Measurements from ENCODE around the gene KCNH1.
"Not testable (repeated sequence)": the region's sequence is repeated elsewhere in the genome, so short reads cannot be mapped to it uniquely, and the experiment has no call there.

The KCNH1 gene

DNA sequence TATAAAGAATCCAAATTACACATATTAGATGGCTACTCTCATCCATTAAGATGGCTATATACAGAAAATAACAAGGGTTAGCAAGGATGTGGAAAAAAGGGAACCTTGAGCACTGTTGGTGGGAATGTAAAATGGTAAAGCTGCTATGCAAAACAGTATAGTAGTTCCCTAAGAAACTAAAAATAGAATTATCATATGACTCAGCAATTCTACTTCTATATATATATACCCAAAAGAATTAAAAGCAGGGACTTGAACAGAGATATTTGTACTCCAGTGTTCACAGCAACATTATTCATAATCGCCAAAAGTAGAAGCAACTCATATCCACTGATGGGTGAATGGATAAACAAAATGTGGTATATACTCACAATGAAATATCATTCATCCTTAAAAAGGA lies 126.1 kb downstream of the KCNH1 start:
- no peak for DNase-seq (ENCODE audit: low read depth)

DNA sequence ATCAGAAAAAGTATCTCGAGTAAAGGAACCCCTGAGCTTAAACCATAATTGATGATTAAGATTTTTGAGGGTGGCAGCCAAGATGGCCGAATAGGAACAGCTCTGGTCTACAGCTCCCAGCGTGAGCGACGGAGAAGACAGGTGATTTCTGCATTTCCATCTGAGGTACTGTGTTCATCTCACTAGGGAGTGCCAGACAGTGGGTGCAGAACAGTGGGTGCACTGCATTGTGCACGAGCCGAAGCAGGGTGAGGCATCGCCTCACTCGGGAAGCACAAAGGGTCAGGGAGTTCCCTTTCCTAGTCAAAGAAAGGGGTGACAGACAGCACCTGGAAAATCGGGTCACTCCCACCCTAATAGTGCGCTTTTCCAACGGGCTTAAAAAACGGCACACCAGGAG lies 138.0 kb downstream of the KCNH1 start:
- not testable (repeated sequence) for DNase-seq (ENCODE audit: low read depth)

DNA sequence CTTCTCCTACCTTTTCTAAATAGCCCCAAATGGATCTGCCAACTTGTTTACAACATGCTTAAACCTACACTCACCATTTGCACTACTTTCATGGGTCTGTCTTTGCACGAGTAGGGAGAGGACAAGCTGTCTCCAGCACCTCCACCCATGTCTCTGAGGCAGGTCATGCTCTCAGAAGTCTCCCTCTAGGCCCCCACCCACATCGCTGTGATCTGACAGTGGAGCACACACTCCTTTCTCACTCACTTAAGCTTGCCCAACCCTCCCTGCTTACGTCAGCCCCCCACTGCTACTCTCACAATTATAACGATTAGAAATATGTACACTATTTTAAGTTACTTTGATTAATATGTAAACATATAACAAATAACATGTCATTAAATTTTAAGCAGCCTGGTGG lies 141.1 kb downstream of the KCNH1 start:
- DNase-seq (ENCODE audit: low read depth): no peak

DNA sequence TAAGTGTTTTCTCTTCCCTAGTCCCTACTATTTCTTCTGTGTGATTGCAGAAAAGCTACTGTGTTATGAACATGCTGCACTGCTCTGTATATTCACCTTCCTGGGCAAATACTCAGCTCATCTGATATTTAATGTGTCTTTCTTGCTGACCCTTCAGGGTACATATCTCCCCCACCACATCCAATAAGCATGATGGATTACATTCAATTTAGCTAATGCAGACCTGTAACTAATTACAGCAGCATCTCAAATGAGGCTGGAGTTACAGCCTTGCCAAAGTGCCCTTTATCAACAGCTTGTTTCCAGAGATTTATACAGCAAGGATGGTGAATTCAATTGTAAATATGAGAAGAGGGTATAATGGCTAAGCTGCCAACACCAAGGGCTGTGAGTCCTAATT lies 144.0 kb downstream of the KCNH1 start:
- no peak for DNase-seq (ENCODE audit: low read depth)

DNA sequence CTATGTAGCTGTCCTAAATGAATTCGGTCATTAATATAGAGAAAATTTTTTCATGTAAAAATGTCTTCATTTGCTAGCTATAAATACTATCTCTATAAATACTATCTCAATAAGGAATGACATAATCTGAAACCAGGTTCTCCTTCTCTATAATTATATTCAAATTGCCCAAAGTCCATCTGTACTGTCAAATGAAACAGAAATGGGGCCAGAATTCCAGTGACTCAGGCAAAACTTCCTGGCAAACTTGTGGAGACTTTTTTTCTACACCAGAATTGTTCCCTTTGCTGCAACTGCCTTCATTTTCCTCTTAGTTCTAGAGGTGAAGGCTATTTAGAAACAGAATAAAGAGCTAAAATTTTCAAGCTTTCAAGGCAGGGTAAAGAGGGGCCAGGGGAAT lies 152.5 kb downstream of the KCNH1 start:
- no peak for DNase-seq (ENCODE audit: low read depth)

DNA sequence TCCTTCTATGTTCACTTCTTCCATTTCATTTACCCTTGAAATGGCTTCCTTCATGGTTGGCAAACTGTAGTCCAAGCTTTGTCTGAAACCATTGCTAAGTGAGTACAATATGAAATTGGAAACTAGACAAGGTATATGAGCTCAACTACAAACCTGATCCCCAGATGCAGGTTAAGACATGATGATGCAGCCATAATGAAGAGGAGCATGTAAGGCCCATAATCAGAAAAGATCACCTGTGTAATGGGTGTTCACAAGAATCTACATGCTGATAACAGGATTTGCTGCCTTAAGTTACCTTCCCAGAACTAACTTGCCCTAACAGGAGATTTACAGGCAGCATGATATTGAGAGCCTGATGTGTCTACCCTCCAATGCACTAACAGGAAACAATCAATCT lies 153.9 kb downstream of the KCNH1 start:
- no peak for DNase-seq (ENCODE audit: low read depth)

DNA sequence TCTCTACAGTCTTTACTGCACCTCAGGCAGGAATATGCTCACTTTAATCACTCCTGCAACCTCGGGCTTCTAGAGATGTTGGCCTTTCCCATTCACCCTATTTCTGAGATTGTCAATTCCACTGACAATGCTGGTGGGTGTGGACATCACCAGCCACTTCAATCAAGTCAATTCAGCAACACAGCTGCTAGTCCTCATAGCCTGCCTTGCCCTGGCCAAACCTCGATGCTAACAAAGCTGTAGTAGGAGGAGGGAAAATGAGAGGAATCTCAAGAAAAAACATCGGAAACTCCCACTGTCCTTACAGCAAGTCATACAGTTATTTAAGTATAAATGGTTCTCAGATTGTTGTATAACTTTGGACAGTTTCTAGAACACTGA lies 155.0 kb downstream of the KCNH1 start:
- DNase-seq (ENCODE audit: low read depth): no peak

DNA sequence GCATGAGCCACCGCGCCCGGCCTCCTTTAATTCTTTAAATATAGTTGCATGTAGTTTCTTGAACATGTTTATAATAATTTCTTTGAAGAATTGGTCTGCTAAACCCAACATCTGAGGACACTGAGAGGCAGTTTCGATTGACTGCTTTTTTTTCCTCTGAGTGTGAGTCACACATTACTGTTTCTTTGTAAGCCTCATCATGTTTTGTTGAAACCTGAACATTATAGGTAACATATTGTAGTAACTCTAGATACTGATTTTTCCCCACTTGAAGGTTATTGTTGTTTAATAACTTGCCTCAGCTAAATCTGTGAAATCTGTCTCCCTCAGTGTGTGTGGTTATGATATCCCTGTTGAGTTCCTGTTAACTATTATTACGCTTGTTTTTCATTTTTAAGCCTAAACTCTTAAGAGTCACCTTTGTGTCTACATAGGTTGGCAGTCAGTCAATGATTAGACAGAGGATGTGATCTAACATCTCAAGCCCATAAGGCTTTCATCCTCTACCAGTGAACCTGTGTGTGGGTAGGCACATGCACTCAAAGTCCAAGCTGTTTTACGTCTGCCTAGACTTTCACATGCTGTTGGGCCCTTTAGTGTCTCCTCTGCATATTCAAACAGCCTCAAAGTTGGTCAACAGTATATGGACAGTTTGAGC lies 155.5 kb downstream of the KCNH1 start:
- no peak for DNase-seq (ENCODE audit: low read depth)

DNA sequence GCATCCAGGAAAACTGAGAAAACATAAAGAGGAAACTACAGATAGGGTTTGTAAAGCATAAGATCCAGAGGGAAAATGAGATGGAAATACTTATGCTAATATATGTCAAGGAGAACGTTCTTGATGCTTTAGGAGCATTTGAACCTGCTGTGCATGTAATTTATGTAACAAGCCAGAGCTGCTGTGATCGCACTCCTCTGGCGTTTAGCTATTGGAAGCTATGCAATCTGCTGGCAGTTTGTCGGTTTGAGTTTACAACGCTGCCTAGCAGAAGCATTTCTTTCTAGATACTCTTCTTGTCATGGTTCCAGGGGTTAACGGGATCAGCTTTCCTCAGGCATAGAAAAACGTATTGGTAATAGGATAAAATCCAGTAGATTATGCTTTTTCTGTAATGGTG lies 182.7 kb downstream of the KCNH1 start:
- no peak for DNase-seq (ENCODE audit: low read depth)

DNA sequence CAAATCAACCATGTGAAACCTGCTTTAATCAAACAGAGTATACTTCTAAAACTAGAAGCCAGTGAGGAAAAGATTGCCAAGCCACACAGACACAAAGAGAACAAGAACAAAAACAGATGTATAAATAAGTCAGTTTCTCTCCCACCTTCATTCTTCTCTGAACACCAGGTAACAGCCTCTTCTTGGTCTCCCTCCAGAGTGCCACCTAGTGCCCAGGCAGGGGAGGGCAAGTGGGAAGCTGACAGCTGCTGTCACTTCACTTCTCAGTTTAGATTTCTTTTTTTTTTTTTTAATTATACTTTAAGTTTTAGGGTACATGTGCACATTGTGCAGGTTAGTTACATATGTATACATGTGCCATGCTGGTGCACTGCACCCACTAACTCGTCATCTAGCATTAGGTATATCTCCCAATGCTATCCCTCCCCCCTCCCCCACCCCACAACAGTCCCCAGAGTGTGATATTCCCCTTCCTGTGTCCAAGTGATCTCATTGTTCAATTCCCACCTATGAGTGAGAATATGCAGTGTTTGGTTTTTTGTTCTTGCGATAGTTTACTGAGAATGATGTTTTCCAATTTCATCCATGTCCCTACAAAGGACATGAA lies 183.9 kb downstream of the KCNH1 start:
- peak; percentile 8 for DNase-seq (ENCODE audit: low read depth)

DNA sequence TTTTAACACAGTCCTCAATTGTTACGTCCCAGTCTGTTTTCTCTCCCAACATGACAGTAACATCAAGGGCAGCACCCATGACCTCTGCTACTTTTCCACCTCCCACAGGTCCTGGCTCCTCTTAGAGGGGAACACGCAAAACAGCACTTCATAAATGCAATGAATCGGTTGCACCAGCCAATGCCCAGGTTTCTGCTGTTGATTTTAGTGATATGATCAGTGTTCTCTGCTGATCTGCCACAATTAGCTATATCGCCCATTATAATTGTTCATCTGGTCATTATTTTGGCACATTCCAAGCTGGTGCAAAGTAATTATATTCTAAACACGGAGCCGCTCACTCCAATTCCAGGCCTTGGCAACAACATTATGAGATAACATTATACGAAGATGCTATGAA lies 184.5 kb downstream of the KCNH1 start:
- no peak for DNase-seq (ENCODE audit: low read depth)

DNA sequence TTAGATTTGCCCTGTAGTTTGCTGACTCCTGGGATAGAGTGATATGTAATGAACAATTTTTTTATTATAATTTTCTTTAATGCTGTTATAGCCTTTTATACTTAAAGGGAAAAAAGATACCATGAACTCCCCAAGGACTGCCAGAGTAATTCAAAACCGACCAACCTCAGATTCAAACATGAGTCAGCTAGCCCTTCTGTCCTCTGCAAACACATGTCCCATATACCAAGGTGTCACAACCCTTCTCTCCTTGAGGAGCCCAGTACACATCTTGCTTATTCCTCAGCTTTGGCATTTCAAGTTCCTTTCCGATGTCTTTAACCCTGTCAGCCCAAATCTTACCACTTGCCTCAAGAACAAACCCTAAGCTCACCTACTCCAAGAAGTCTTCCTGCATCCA lies 184.9 kb downstream of the KCNH1 start:
- DNase-seq (ENCODE audit: low read depth): no peak

DNA sequence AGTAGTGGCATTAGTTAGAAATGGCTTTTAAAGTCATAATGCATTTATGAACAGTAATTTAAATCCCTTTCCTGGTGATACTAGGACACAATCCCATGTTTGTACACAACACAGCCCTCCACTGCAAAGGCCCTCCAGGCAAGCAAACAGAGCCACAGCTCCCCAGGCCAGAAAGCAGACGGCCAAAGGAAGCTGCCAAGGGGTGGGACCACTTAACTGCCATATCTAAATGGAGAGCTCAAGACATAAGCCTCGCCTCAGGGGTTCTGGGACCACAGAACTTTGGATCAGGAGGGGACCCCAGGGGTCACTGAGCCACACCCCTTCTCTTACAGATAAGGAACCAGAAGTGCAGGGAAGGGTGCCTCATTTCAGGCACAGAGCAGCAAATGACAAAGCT lies 189.7 kb downstream of the KCNH1 start:
- no peak for DNase-seq (ENCODE audit: low read depth)

DNA sequence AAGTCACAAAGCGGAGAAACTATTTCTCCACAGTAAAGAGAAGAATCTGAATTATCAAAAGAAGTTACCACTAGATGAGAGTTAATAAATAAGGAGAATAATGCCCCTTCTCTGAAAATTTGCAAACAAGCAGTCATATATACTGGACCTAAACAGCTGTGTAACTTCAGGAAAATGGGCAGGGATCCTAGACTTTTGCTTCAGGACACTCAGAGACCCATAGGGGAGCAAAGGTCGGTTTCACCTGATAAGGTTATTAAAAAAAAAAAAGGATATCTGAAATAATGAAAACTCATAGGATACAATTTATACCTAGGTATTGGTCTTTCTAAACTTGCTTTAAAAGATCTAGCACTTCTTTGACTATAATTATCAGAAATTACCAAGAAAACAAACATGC lies 191.4 kb downstream of the KCNH1 start:
- DNase-seq (ENCODE audit: low read depth): no peak

DNA sequence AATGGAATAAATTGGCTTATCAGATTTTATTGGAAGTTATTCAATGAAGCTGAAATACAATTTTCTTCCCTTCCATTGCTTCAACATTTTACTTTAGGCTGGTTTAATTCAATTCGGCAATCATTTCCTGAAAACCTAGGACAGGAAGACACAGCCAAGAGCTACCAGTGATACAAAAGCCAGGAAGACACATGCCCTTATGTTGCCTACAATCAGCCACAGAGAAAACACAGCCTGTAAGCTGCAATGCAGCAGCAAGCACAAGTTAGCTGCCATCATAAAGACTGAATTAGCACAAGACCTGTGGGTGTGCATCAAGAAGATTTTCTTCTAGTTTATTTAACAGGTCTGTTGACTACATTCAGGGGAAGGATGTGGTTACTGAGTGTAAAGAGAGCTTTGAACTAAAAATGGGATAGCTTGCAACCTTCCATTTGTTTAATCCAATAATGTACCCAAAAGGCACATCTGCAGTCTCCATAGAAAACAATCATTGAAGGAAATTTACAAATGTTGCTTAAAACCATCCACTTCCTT lies 193.8 kb downstream of the KCNH1 start:
- no peak for DNase-seq (ENCODE audit: low read depth)

DNA sequence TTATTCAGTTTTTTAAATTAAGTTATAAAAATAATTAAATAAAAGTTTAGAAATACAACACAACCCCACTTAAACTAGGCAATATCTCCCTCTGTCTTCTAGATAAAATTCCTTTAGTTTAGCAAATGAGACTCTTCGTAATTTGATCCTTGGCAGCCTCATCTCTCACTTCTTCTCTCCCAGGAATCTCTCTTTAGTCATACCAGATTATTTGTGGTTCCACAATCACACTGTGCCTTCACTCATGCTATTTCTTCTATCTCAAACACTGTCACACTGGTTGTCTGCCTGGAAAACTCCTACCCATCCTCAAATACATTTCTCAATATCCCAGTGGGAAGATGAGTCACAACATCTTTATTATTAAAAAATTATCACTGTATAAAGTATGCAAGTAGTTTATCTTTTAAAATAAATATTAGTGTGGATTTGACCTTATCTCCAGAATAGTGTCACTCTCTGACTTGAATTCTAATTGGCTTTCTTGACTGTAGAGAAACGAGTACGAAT lies 195.5 kb downstream of the KCNH1 start:
- no peak for DNase-seq (ENCODE audit: low read depth)

DNA sequence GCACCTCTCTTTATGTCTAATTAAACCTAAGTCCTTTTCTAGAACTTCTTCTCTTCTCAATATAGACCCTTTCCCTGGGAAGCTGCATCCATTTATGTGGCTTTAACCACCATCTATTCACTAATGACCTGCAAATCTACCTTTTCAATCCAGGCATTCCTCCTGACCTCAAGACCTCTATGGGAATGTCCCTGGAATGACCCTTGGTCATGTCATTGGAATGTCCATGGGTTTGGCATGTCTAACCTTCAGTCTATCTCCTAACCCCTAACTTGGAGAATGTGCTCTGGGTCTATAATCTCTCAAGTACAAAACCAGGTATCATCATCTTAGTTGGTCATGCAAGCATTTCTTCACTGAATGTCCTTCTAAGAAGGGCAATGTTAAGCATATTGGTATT lies 196.1 kb downstream of the KCNH1 start:
- DNase-seq (ENCODE audit: low read depth): no peak

DNA sequence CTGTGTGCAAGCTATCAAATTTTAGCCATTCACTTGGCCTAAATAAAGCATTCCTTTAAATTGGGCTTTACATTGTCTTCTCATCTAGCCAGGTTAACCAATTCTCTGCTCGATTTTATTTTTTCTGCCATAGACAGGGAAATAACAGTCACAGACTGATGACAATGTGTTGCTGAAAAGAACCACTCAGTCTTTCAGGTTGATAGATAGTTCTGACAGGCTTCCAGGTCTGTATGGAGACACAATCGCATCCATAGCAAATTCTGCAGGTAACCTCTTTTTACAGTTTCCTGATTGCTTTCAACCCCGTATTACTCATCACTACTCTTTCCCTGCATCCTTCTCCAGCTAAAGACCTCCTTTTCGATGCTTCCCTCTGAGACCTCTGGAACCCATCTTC lies 198.0 kb downstream of the KCNH1 start:
- no peak for DNase-seq (ENCODE audit: low read depth)

DNA sequence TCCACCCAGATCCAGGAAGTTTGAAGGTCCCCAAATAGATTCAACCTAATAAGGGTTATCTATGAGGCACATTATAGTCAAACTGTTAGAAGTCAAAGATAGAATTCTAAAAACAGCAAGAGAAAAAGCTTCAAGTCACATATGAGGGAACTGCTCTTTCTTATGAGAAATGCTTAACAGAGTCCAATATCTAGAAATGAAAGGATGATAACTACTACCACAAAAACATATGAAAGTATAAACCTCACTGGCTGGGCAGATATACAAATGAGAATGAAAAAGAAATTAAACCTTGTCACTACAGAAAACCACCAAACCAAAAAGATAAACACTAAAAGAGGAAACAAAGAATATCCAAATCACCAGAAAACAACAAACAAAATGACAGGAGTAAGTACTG lies 201.8 kb downstream of the KCNH1 start:
- DNase-seq (ENCODE audit: low read depth): no peak

DNA sequence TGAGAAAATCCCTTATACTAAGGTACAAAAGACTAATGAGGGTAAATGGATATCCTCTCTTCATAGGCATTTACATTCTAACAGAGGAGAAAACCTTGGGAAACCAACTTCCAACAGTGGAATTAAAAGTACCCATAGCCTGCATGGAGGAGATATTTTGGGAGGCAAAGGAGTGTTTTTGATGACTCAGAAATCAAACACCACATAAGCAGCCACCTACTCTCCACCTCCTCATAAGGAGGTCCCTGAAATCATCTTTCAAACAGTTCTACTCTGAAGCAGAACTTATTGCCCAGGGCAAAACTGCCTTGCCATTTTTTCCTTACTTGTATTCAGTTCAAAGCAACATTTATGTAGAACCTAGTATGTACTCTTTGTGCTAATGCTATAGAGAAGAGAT lies 211.3 kb downstream of the KCNH1 start:
- DNase-seq (ENCODE audit: low read depth): no peak

DNA sequence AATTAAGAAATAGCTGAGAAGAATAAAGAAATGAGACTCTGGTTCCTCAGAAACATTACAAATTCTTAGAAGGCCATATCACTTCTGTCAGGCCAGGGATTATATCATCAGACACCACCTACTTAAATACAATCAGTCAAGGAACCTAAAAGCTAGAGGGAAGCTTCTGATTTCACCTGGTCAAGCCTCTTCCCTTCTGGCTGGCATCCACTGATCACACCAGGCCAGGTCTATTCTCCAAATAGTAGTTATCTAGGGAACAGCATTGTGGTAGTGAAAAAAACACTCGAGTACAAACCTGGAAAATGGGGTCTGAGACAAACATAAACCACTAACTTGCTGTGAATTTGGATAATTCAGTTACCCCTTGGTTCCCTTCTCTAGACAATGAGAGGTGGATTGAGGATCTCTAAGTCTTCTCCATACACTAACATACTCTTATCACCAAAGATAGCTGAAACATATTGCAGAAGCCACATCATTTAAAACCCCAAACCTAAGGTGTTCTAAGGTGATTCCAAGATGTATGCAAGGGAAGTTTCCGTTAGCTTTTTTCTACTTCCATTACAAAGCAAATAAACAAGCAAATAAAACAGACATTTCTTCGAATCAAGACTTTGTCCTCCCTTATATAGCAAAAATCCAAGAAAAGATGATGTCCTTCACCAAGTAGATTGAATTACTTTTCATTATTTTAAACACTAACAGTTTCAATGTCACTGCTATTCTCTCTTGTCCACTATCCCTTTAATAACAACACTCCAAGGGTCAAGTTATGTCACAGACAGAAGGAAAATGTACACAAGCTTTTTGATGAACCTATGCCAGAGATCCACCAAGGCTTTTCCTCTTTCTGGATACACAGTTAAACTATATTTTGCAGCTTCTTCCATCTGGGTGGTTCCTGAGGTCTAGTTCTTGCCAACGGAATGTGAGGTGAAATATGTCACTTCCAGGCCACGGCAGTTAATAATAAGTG lies 212.9 kb downstream of the KCNH1 start:
- DNase-seq (ENCODE audit: low read depth): no peak

DNA sequence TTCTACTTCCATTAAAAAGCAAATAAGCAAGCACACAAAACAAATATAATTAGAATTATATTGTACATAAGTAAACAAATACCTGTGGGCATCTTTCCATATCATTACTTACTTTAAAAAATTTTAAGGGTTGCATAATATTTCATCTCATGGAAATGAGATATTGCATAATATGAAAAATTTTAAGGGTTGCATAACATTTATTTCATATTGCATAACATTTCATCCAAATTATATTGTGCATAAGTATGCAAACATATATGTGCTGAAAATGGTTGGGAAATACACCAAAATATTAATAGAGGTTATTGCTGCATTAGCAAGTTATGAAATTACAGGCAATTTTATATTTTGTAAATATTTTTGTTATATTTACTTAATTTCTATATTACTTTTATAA lies 213.7 kb downstream of the KCNH1 start:
- DNase-seq (ENCODE audit: low read depth): no peak

DNA sequence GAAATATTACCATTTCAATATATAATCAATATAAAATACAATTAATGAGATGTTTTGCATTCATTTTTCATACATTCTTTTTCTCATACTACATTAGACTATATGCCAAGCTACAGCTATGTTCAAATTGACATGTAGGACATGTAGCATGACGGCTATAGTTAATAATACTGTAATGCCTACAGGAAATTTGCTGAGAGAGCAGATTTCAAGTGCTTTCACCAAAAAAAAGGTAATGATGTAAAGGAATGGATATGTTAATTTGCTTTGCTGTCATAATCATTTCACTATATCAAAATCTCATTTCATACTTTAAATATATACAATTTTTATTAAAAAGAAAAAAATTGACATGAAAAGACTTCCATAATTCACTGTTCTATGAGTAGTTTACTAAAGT lies 215.1 kb downstream of the KCNH1 start:
- no peak for DNase-seq (ENCODE audit: low read depth)

All from stimulated activated CD8-positive, alpha-beta memory T cell treated with anti-CD3 and anti-CD28 coated beads, Interleukin-12 subunit alpha, Interleukin-12 subunit beta, amount 100 ng/mL, for 4 hours (primary cell).